GM12892 (cell line): ENCODE data around the gene GDF11.

Experiments
- POLR2A ChIP-seq: IDR thresholded peaks from 2 replicates; pipeline ENCODE4 v1.6.1; 2011; ENCODE audit warnings: low read depth, low read length, control low read depth
- POLR2AphosphoS5 ChIP-seq: IDR thresholded peaks from 2 replicates; pipeline ENCODE4 v1.6.1; 2011; ENCODE audit warnings: low read depth, low read length, control low read depth
- TAF1 ChIP-seq: IDR thresholded peaks from 2 replicates; pipeline ENCODE4 v1.6.1; 2011; ENCODE audit warnings: low read depth, mild to moderate bottlenecking, control low read depth, low read length, borderline replicate concordance

GRCh38 chr12:55721601-55722213 is 21.2 kb upstream of the GDF11 start:
- TF ChIP-seq POLR2AphosphoS5, result no peak
- TF ChIP-seq POLR2A, result no peak
- no peak for TF ChIP-seq TAF1
